Body of pancreas (tissue), 4 donors: ENCODE results near the gene ZNF254. TPM values are rescaled to one million over a fixed set of nuclear protein-coding genes. Genes with fewer than 3 reads are reported as not detected.

Experiments used
- ATAC-seq: fragments of 150-250 bp; one replicate; pipeline ENCODE4 v1.9.1; 2016
- DNase-seq, 4 donors: peaks; one replicate each; pipeline ENCODE4 v3.0.0-alpha.2; 2019
- H3K27ac ChIP-seq, 4 donors: fragments of 200-600 bp; sonication (generic); 1 replicate in 3 of 4; 2 replicates in 1 of 4; pipeline versions ENCODE4 v1.5.1 to v1.6.1; 2016 to 2019; ENCODE audit warnings: mild to moderate bottlenecking in 1 of 4, mixed read lengths in 1 of 4, moderate library complexity in 1 of 4
- H3K27me3 ChIP-seq, 2 donors: fragments of 200-600 bp; sonication (generic); one replicate each; pipeline ENCODE4 v1.6.0; 2016; ENCODE audit warnings: mild to moderate bottlenecking in 1 of 2
- H3K36me3 ChIP-seq, 2 donors: fragments of 200-600 bp; sonication (generic); replicated peaks in 1 of 2; 2 replicates each; pipeline ENCODE4 v1.5.1; 2016; ENCODE audit warnings: low read depth in 2 of 2; ENCODE audit not compliant: insufficient read depth in 1 of 2
- H3K4me1 ChIP-seq: fragments of 200-600 bp; sonication (generic); one replicate; pipeline ENCODE4 v1.6.0; 2016
- H3K4me3 ChIP-seq, 2 donors: fragments of 200-600 bp; sonication (generic); 1 replicate in 1 of 2; 2 replicates in 1 of 2; pipeline ENCODE4 v1.5.1; 2016 to 2019
- H3K9me3 ChIP-seq, 3 donors: fragments of 200-600 bp; sonication (generic); 1 replicate in 2 of 3; 2 replicates in 1 of 3; pipeline ENCODE4 v1.5.1; 2016
- POLR2A ChIP-seq, 3 donors: fragments of 450-650 bp; IDR thresholded peaks; one replicate each; pipeline ENCODE4 v1.6.1; 2016; ENCODE audit warnings: antibody characterized with exemption in 3 of 3, mild to moderate bottlenecking in 2 of 3
- WGBS, 2 donors: methylation state at CpG; one replicate each; pipeline ENCODE4 v1.1.5; 2017; 5-methylcytosine and 5-hydroxymethylcytosine counted together
- intact Hi-C: fragments of 100-400 bp; cut with DNase I; formaldehyde crosslinking; loops from one replicate; pipeline ENCODE4 v1.15.1; 2023
- total RNA-seq, 2 donors: library from RNA; depleted of rRNA; stranded (reverse); fragments of >200 nt; gene quantifications; one replicate each; pipeline ENCODE4 v1.1.0, GENCODE V29; 2016
- TF ChIP-seq, protein P1 (sequence below), 7 experiments: fragments of 450-650 bp in 4 of 7; fragments of 200-600 bp in 3 of 7; sonication (generic) in 3 of 7; IDR thresholded peaks; one replicate each; pipeline ENCODE4 v1.5.1; 2016 to 2019; ENCODE audit warnings: antibody characterized with exemption in 7 of 7

Gene ZNF254
- total RNA-seq, 2 donors from 2014 or later = 13.7 to 39.9 TPM

DNA sequence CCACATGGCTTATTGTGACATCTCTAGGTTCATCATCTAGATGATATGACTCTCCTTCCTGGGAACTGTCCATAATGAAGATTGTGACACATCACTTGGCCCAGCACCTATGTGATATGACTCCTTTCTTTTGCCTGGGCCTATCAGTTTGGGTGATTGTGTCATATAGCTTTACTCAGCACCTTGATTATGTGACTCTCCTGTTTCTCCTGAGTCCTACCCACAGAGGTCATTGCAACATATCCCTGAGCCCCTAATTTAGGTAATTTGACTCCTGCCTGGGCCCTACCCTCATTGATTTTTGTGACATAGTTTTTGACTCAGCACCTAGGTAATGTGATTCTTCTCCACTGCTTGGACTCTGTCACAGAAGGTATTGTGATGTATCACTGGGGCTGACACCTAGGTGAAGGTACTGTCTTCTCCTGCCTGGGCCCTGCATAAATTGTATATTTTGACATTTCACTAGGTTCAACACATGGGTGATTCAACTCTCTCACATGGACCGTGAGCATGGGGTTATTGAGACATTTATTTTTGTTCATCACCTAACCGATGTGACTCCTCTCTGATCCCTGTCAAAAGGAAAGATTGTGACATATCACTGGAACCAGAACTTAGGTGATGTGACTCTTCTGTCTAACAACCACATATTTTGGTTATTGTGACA lies 26.2 kb upstream of the ZNF254 start:
- Histone ChIP-seq H3K4me1 (no peaks in the 10 kb centered on the region), H3K36me3 (no peaks in the 10 kb centered on the region), H3K27me3 (no peaks in the 10 kb centered on the region), H3K27ac (no peak overlapping the region), H3K4me3 (no peak overlapping the region), H3K9me3 (no peaks in the 10 kb centered on the region)
- ATAC-seq = no peak
- intact Hi-C loops = no loop called here
- WGBS, 2 donors = 49 to 93% methylated on average over 2 of the region's 2 CpGs
- TF ChIP-seq, protein P1, sequence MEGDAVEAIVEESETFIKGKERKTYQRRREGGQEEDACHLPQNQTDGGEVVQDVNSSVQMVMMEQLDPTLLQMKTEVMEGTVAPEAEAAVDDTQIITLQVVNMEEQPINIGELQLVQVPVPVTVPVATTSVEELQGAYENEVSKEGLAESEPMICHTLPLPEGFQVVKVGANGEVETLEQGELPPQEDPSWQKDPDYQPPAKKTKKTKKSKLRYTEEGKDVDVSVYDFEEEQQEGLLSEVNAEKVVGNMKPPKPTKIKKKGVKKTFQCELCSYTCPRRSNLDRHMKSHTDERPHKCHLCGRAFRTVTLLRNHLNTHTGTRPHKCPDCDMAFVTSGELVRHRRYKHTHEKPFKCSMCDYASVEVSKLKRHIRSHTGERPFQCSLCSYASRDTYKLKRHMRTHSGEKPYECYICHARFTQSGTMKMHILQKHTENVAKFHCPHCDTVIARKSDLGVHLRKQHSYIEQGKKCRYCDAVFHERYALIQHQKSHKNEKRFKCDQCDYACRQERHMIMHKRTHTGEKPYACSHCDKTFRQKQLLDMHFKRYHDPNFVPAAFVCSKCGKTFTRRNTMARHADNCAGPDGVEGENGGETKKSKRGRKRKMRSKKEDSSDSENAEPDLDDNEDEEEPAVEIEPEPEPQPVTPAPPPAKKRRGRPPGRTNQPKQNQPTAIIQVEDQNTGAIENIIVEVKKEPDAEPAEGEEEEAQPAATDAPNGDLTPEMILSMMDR (IDR thresholded peaks at IDR 0.05) = no peak
- no peak for TF ChIP-seq POLR2A (IDR thresholded peaks at IDR 0.05)
- DNase-seq = no peak

DNA sequence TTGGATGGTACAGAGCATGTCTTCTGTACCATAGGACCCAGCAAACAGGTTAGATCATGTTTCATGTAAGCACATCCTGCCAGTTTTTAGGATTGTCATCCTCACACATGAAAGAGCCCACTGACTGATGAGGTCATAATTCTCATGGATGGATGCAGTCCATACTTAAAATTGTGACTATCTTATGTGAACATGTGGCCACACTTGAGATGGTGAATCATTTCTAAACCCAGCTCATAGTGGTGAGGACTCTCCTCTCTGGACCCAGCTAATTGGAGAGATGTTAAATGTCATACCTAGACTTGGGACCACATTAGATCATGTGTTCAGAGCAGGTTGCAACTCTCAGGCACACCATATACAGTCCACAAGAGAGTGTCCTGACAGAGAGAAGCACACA lies 24.8 kb upstream of the ZNF254 start:
- H3K36me3 ChIP-seq = no peaks in the 10 kb centered on the region
- TF ChIP-seq, protein P1 (IDR thresholded peaks at IDR 0.05) = no peak
- no peak for TF ChIP-seq POLR2A (IDR thresholded peaks at IDR 0.05)
- H3K27me3 ChIP-seq = no peaks in the 10 kb centered on the region
- H3K9me3 ChIP-seq = no peaks in the 10 kb centered on the region
- intact Hi-C loops = no loop called here
- H3K4me1 ChIP-seq = no peaks in the 10 kb centered on the region
- no peak for ATAC-seq
- DNase-seq = no peak
- no peak overlapping the region for H3K27ac ChIP-seq
- H3K4me3 ChIP-seq = no peak overlapping the region

DNA sequence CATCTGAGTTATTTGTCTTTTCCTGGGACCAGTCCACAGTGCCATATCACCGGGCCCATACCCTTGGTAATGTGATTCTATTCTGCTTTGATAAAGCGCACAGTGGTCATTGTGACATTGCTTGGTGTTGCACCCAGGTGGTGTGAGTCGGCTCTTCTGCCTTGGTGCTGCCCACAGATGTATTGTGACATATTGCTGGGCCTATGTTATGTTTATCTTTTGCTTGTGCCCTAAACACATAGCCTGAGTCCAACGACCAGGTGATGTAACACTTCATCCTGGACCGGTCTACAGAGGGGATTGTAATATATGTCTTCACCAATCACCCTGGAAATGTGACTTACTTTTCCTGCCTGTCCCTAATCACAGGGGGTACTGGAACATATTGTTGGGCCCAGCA lies 23.7 kb upstream of the ZNF254 start:
- Histone ChIP-seq H3K4me3 (no peak overlapping the region), H3K36me3 (no peaks in the 10 kb centered on the region), H3K27ac (no peak overlapping the region), H3K9me3 (no peaks in the 10 kb centered on the region), H3K27me3 (no peaks in the 10 kb centered on the region), H3K4me1 (no peaks in the 10 kb centered on the region)
- intact Hi-C loops = no loop called here
- TF ChIP-seq POLR2A (IDR thresholded peaks at IDR 0.05) = no peak
- TF ChIP-seq, protein P1 (IDR thresholded peaks at IDR 0.05) = no peak
- no peak for ATAC-seq
- WGBS, 2 donors = 91 to 98% methylated on average over 5 of the region's 5 CpGs
- no peak for DNase-seq

DNA sequence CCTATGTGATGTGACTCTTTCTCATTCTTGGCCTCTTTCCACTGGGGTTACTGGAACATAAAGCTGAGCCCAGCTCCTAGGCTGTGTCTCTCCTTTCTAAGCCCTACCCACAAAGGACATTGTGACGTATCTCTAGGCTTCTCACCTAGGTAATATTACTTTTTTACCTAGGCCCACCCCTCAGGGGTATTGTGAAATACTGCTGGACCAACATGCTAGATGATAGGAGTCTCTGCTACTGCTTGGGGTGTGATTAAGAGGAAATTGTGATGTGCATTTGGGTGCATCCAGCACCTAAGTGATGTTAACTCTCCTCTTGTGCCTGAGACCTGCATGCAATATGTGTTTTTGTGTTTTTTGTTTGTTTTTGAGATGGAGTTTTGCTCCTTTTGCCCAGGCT lies 22.8 kb upstream of the ZNF254 start:
- no peaks in the 10 kb centered on the region for H3K27me3 ChIP-seq
- no peak for DNase-seq
- ATAC-seq = no peak
- no peaks in the 10 kb centered on the region for H3K4me1 ChIP-seq
- intact Hi-C loops = no loop called here
- H3K9me3 ChIP-seq = no peaks in the 10 kb centered on the region
- no peak overlapping the region for H3K4me3 ChIP-seq
- no peaks in the 10 kb centered on the region for H3K36me3 ChIP-seq
- H3K27ac ChIP-seq = no peak overlapping the region
- no peak for TF ChIP-seq POLR2A (IDR thresholded peaks at IDR 0.05)
- TF ChIP-seq, protein P1 (IDR thresholded peaks at IDR 0.05) = no peak
- WGBS, 2 donors = 94 to 95% methylated on average over 1 of the region's 1 CpG

DNA sequence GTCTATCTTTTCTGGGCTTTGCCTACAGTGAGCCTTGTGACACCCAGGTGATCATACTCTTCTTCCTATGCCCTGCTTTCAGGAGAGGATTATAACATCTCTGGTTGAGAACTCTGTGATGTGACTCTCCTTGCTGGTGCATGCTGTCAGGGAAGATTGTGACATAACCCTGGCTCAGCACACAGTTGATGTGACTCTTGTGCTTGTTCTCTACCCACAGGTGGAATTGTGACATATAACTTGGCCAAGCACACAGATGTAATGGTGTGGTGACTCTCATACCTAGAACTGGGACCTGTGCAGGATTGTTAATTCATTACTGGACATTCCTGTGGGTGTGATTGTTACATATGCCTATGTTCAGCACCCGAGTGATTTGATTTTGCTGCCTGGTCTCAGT lies 21.7 kb upstream of the ZNF254 start:
- intact Hi-C loops = no loop called here
- Histone ChIP-seq H3K4me1 (no peaks in the 10 kb centered on the region), H3K4me3 (no peak overlapping the region), H3K36me3 (peaks cover 0 to 2% of the 10 kb centered on the region in 2 donors), H3K27ac (no peak overlapping the region), H3K27me3 (no peaks in the 10 kb centered on the region), H3K9me3 (no peaks in the 10 kb centered on the region)
- WGBS, 2 donors = 40 to 82% methylated on average over 1 of the region's 1 CpG
- DNase-seq (no peak), ATAC-seq (no peak)
- TF ChIP-seq POLR2A (IDR thresholded peaks at IDR 0.05) = no peak
- TF ChIP-seq, protein P1 (IDR thresholded peaks at IDR 0.05) = no peak
